COR-L47 (cell line): ENCODE results near the gene HOXA7.

Experiments used
- DNase-seq: peaks from one replicate; lab custom pipeline; 2025; lab: John Stamatoyannopoulos, UW

HOXA7 gene

DNA sequence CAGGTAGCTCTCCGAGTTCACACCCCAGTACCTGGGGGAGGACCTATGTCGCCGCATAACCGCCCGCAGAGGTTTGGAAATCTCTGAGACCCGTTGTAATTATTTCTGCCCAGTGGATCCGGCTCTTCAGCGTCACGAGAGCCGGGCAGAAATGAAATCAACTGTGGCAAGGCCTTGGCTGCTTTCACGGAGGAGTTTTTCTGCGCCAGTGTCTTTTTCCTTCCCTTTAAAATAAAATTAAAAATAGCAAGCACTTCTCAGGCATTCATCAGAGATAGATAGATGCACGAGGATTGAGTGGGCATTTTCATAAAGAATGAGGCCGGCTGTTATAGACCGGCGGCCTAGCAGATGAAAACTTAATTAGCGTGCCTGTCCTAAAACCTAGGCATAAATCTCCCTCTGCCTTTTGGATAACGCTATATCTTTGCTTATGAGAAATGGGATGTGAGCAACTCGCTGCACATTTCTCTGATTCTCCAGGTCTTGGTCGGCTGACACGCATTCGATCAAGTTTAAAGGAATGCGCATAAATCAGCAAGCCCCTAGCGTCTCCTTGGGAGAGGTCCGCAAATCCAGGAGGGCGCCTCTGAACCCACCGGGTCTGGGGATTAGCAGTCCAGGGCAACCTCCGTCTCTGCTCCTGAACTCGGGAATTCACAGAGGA lies 37.0 kb upstream of the HOXA7 start:
- no peak for DNase-seq

DNA sequence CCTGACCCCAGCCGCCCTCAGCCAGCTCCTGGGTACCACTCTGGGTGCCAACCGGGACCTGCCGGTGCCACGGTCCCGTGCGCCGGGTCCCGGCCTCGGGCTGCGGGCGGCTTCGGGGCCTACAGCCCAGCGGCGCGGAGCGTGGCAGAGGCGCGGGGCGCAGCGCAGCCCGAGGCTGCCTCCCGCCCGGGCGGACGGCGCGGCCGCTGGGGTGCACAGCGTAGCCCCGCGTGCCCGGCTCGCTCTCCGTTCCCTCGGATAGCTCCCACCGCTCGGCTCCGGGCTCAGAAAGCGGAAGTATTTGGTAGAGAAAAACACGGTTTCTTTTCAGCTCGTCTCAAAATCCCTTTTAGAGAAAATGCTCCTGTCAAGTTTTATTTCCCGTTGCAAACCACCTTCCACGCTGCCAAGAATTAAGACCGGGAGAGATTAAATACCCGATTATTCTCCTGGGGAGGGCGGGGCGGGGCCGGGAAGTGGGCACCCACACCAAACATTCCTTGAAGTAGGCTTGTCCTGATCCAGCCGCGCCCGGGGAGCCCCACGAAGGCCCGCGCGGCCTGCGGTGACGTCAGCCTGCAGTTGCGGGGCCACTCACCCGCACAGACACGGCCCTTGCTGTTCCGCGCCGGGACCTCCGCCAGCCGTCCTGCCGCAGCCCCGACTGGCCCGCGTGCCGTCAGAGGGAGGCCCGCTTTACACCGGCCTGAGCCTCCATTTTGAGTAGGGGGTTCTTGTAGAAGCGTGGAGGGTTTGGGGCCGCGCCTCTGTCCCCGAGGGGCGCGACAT lies 36.3 kb upstream of the HOXA7 start:
- DNase-seq: no peak

DNA sequence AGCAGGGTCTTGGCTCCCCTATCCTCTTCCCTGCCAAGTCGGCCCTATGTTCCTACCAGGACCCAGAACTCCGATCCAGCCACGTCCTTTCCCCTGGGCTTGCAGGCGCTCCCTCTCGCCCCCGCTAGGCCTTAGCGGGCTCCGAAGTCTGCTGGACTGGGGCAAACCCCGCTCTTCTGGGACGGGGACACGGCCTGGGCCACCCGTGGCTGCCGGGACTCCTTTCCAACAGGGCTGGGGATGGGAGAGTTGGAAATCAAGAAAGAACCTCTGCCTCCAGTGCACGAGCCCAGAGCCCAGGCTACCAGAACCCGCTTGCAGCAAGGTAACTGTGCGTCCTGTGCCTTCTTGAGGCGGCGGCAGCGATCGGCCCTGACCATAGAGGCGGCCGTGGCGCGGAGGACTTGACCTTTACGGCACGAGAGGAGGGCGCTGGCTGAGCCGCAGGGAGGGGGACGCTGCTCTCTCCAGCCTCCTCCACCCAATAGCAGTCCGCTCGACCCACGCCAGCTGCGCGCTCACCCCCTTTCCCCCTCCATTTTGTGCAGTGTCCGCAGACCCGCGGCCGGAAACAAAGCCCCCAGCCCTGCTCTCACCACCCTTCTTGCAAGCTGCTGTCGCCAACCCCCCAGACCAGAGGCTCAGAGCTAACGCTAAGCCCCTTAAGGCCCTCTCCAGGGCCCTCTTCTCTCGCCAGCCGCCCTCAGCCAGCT lies 35.5 kb upstream of the HOXA7 start:
- no peak for DNase-seq

DNA sequence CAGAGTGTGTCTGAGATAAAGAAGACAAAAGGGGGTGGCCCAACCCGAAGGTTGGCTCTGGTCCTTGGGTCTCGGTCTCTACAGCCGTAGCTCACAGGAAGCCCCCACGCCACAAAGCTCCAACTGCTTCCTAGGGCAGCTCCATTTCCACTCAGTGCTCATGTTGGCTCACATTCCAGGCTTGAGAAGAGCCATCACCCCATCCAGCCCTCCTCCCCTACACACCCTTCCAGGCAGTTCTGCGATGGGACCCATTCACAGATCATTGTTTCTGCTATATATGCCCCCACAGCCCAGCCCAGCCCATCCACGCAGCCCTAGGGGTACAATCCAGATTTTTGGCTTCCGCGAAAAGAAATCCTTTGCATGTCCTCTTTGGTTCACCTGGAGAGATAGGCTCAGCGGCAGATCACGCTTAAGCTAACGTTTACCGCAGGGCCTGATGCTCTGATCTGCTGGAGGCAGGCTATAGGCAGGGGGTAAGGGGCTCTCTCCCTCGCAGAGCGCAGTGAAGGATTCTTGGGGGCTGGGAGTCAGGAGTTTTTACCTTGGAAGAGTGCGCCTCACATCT lies 34.8 kb upstream of the HOXA7 start:
- DNase-seq: no peak

- DNase-seq: no peak
Measured at GRCh38 chr7:27189997-27190748, 33.7 kb upstream of the HOXA7 start.

DNA sequence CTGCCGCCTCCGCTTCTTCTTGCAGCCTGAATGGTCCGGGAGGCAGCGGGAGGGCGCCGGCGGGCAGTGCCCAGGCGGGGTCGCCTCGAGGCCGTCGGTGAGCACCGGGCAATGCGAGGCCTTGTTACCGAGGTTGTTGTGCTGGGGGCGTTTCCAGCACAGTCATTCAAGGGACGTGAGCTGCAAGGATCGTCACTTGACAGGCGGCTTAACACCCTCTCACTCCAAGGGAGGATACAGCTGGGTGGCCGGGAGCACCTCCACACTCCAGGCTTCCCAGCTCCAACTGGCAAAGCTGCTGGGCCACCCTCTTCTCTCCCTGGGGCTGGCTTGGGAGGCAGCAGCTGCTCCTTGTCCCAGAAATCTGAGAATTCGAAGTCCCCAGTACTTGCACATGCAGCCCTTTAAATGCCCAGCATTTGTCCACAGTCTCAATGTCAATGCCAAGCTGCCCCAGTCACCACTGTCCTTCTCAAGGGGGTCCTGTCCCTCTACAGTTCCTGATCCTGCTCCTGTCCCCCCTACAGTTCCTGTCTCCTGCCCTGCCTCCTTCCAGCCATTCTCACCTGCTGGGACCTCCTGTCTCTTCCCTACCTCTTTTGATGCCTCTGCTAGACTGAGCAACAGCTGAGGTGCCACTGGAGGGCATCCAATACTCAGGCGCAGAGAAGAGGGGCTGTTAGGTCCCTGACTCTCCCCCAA lies 33.0 kb upstream of the HOXA7 start:
- DNase-seq: no peak

- no peak for DNase-seq
Measured at GRCh38 chr7:27188386-27189294, 32.2 kb upstream of the HOXA7 start.

DNA sequence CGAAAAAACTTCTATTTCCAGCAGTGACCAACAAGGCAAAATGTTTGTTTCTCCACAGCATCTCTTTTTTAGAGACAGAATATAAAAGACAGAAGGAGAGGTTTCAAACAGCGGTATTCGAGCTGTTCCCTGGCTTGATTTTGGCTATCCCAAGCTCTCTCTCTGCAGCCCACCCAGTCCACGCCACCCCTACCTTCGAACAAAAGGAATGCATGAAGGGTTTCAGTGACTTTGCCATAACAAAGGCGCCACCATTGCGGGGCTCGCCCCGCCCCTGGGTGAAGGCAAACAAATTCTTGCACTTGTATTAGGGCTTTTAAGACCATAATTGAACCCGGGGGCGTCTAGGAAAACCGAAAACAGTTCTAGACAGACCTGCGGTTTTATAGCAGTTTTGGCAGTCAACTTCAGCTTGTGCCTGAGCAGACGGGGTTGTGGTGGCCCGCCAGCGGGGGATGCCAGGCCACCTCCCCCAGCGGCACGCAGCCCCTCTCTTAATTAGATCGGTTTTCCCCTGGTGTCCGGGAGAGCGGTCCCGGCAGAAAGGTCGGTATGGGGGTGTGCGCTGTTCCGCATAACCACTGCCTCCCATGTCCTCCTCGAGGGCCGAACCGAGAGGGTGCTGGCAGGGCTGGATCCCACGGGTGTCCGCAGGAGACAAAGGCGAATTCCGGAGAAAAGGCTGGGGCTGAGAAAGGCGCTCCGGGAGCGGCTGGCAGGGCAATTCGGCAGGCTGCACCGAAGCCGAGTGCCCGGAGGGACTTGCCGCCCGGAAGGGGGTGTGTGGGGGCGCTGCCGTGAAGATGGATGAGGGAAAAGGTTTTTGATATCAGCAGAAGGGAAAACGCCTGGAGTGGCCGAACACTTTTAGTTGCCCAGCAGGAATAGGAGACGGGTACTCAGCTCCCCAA lies 31.3 kb upstream of the HOXA7 start:
- no peak for DNase-seq

DNA sequence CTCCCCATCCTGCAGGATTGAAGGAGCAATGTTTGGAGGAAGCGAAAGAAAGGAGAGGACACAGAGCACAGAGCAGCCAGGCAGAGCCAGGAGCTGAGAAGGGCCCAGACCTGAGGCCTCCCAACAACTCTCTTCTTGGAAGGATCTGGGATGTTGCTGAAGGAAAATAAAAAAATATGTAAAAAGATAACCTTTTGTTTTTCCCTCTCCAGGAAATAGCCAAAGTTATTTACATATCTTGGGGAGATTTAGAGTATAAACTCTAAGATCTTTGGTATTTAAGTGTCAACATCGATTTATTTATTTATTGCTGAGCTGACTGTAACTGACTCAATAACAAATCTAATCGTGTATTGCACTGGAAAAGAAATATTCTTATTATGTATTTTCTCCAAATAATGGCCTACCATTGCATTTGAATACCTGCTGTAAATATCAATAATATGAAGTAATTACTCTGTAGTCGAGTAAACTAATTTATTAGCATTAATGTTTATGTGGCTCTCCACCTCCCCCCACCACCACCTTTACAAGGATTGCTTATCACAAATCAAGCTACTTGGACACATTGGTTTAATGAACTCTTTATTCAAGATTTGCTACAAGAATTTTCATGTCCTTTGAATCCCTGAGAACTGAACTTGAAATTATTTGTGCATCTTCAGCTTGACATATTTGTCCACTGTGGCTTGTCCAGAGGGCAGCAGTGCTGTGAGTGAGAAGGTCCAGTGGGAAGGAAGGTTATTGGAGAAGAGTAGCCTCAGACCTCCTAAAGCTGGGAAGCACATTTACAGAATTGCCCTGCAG lies 30.4 kb upstream of the HOXA7 start:
- no peak for DNase-seq

- no peak for DNase-seq
Measured at GRCh38 chr7:27185854-27186667, 29.6 kb upstream of the HOXA7 start.

GRCh38 chr7:27185013-27185853 lies 28.8 kb upstream of the HOXA7 start, which contains the start of gene HOXA11:
HOXA11 (minus strand) TSS chr7:27185232; CDS start chr7:27185144, 88 bp downstream.
- DNase-seq: no peak

- peak; percentile 35 for DNase-seq
Measured at GRCh38 chr7:27184337-27185012, 28.0 kb upstream of the HOXA7 start.

GRCh38 chr7:27183682-27184336 lies 27.3 kb upstream of the HOXA7 start:
- DNase-seq: no peak

GRCh38 chr7:27182861-27183681 lies 26.6 kb upstream of the HOXA7 start:
- DNase-seq: no peak
